Gastrocnemius medialis (tissue), 4 donors: ENCODE measurements around the gene DMXL2. TPM values are rescaled to one million over a fixed set of nuclear protein-coding genes. Genes with fewer than 3 reads are reported as not detected.

ENCODE experiments used
- ATAC-seq, 2 donors: fragments of 150-250 bp; one replicate each; pipeline ENCODE4 v1.9.1; 2016
- DNase-seq, 2 donors: peaks; one replicate each; pipeline ENCODE4 v3.0.0-alpha.2; 2019
- H3K27ac ChIP-seq, 4 donors: fragments of 200-600 bp; sonication (generic); 1 replicate in 1 of 4; 2 replicates in 3 of 4; pipeline ENCODE4 v1.5.1; 2016 to 2018; ENCODE audit warnings: mild to moderate bottlenecking in 2 of 4, moderate library complexity in 1 of 4
- H3K27me3 ChIP-seq, 3 donors: fragments of 200-600 bp; sonication (generic) in 2 of 3; 1 replicate in 1 of 3; 2 replicates in 2 of 3; pipeline versions ENCODE4 v1.5.1 to v1.6.0; 2016 to 2019; ENCODE audit warnings: mild to moderate bottlenecking in 1 of 3, moderate library complexity in 1 of 3
- H3K36me3 ChIP-seq, 2 donors: fragments of 200-600 bp; sonication (generic) in 1 of 2; one replicate each; pipeline ENCODE4 v1.5.1; 2017 to 2018
- H3K4me1 ChIP-seq, 2 donors: fragments of 200-600 bp; sonication (generic) in 1 of 2; one replicate each; pipeline ENCODE4 v1.5.1; 2016 to 2017; ENCODE audit warnings: mild to moderate bottlenecking in 2 of 2
- H3K4me3 ChIP-seq, 4 donors: fragments of 200-600 bp; sonication (generic) in 3 of 4; 1 replicate in 1 of 4; 2 replicates in 3 of 4; pipeline ENCODE4 v1.5.1; 2016 to 2019; ENCODE audit warnings: mild to moderate bottlenecking in 2 of 4
- H3K9me3 ChIP-seq, 3 donors: fragments of 200-600 bp; sonication (generic) in 2 of 3; 1 replicate in 1 of 3; 2 replicates in 2 of 3; pipeline ENCODE4 v1.5.1; 2016 to 2019
- CTCF ChIP-seq, 5 experiments: fragments of 450-650 bp in 3 of 5; fragments of 200-600 bp in 2 of 5; sonication (generic) in 2 of 5; IDR thresholded peaks in 4 of 5; conservative IDR thresholded peaks in 1 of 5; 1 replicate in 4 of 5; 2 replicates in 1 of 5; pipeline ENCODE4 v1.5.1; 2016 to 2019; ENCODE audit warnings: antibody characterized with exemption in 5 of 5, mild to moderate bottlenecking in 3 of 5, moderate library complexity in 3 of 5
- POLR2A ChIP-seq, 2 donors: fragments of 450-650 bp; IDR thresholded peaks; one replicate each; pipeline ENCODE4 v1.6.1; 2017; ENCODE audit warnings: antibody characterized with exemption in 2 of 2, mild to moderate bottlenecking in 2 of 2, moderate library complexity in 2 of 2
- in situ Hi-C, 4 donors: fragments of 200-750 bp; cut with MboI; loops; one replicate each; pipeline versions ENCODE4 v1.15.0 to v1.8.0; 2017; ENCODE audit warnings: low sequenced_read_pairs in 4 of 4
- intact Hi-C: fragments of 100-400 bp; cut with DNase I; formaldehyde crosslinking; loops from one replicate; pipeline ENCODE4 v1.15.1; 2023; ENCODE audit warnings: low total_unique reads
- total RNA-seq, 4 donors: library from RNA; depleted of rRNA; stranded (reverse); fragments of >200 nt; gene quantifications; one replicate each; pipeline versions ENCODE4 v1.1.0 to v1.2.3, GENCODE V29; 2016

DMXL2 gene
- total RNA-seq, 4 donors from 2014 or later = 2.5 to 4.1 (median 3.0) TPM

- no peak for DNase-seq
- H3K9me3 ChIP-seq = no peaks in the 10 kb centered on the region
- no peaks in the 10 kb centered on the region for H3K4me1 ChIP-seq
- H3K27ac ChIP-seq = no peak overlapping the region
- TF ChIP-seq POLR2A (IDR thresholded peaks at IDR 0.05) = no peak
- TF ChIP-seq CTCF (IDR thresholded peaks at IDR 0.05 in 4 of 5, conservative IDR thresholded peaks at IDR 0.05 in 1 of 5) = no peak
- no peaks in the 10 kb centered on the region for H3K27me3 ChIP-seq
- ATAC-seq = no peak
- no peaks in the 10 kb centered on the region for H3K36me3 ChIP-seq
- H3K4me3 ChIP-seq = no peak overlapping the region
- in situ Hi-C loops (no loop called here), intact Hi-C loops (no loop called here)
These were observed 19.6 kb downstream of the DMXL2 start for GRCh38 chr15:51603002-51603401.

- ATAC-seq = no peak
- TF ChIP-seq POLR2A (IDR thresholded peaks at IDR 0.05) = no peak
- no peaks in the 10 kb centered on the region for H3K9me3 ChIP-seq
- no peak for DNase-seq
- H3K27ac ChIP-seq = no peak overlapping the region
- no peaks in the 10 kb centered on the region for H3K4me1 ChIP-seq
- H3K36me3 ChIP-seq = no peaks in the 10 kb centered on the region
- intact Hi-C loops (no loop called here), in situ Hi-C loops (no loop called here)
- no peak overlapping the region for H3K4me3 ChIP-seq
- H3K27me3 ChIP-seq = no peaks in the 10 kb centered on the region
These were observed 20.1 kb downstream of the DMXL2 start for GRCh38 chr15:51602484-51602883.

- intact Hi-C loops = no loop called here
- Histone ChIP-seq H3K27me3 (no peaks in the 10 kb centered on the region), H3K27ac (no peak overlapping the region), H3K4me3 (no peak overlapping the region), H3K36me3 (no peaks in the 10 kb centered on the region), H3K9me3 (no peaks in the 10 kb centered on the region), H3K4me1 (no peaks in the 10 kb centered on the region)
- DNase-seq = no peak
- TF ChIP-seq CTCF (IDR thresholded peaks at IDR 0.05 in 4 of 5, conservative IDR thresholded peaks at IDR 0.05 in 1 of 5) = no peak
- TF ChIP-seq POLR2A (IDR thresholded peaks at IDR 0.05) = no peak
- no peak for ATAC-seq
- in situ Hi-C loops = no loop called here
These were observed 20.8 kb downstream of the DMXL2 start for GRCh38 chr15:51601801-51602200.

GRCh38 chr15:51600114-51600513 is 22.5 kb downstream of the DMXL2 start:
- Histone ChIP-seq H3K27me3 (no peaks in the 10 kb centered on the region), H3K9me3 (no peaks in the 10 kb centered on the region), H3K27ac (no peak overlapping the region), H3K36me3 (no peaks in the 10 kb centered on the region), H3K4me1 (no peaks in the 10 kb centered on the region), H3K4me3 (no peak overlapping the region)
- ATAC-seq = no peak
- intact Hi-C loops (no loop called here), in situ Hi-C loops (no loop called here)
- no peak for TF ChIP-seq CTCF (IDR thresholded peaks at IDR 0.05 in 4 of 5, conservative IDR thresholded peaks at IDR 0.05 in 1 of 5)
- no peak for TF ChIP-seq POLR2A (IDR thresholded peaks at IDR 0.05)
- no peak for DNase-seq

DNA sequence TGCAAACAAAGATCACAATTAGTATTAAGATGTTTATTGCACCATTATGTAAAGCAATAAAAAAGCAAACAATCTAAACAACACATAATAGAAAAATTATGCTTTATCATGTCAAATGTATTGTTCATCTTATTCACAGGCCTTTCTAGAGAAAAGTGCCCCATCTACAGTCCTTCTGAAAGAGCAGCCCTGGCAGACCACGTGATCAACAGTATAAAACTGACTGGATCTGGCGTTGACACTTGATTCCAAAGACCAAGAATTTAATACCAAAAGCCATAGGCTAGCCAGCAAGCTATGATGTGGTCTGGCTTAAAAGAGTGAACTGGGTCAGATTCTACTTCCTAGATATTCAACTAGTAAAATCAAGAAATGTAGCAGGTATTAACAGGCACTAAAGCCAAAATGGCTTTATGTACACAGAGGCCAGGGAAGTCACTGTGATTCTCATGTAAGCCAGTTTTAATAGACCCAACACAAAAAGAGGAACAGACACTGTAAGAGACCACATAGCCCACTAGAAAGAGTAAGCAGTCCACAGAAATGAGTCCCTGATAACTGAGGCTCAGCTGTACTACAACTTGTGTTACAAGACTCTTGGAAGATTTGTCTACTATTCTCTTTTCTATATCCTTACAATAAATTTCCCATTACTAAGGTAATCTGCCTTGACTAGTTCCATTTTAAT is 32.5 kb downstream of the DMXL2 start:
- Histone ChIP-seq H3K36me3 (no peaks in the 10 kb centered on the region), H3K27me3 (no peaks in the 10 kb centered on the region), H3K27ac (no peak overlapping the region), H3K9me3 (peaks cover 0 to 7% (median 0%) of the 10 kb centered on the region in 3 donors), H3K4me3 (no peak overlapping the region), H3K4me1 (no peaks in the 10 kb centered on the region)
- no peak for DNase-seq
- TF ChIP-seq CTCF (IDR thresholded peaks at IDR 0.05 in 4 of 5, conservative IDR thresholded peaks at IDR 0.05 in 1 of 5) = no peak
- TF ChIP-seq POLR2A (IDR thresholded peaks at IDR 0.05) = no peak
- in situ Hi-C loops = no loop called here
- intact Hi-C loops = no loop called here
- ATAC-seq = no peak
